Activated CD4-positive, alpha-beta T cell treated with anti-CD3 and anti-CD28 coated beads, Interleukin-2, Interleukin-6, amounts not matched to agents 100 ng/mL and 50 ng/mL, durations not matched to agents 16 hours and 8 hours (primary cell): ENCODE data around the gene ARRDC3.
"Not testable (repeated sequence)": the region's sequence is repeated elsewhere in the genome, so short reads cannot be mapped to it uniquely, and the experiment has no call there.

Source experiments
- DNase-seq: peaks from one replicate; pipeline ENCODE4 v3.0.0-alpha.2; 2020

ARRDC3 gene, protein sequence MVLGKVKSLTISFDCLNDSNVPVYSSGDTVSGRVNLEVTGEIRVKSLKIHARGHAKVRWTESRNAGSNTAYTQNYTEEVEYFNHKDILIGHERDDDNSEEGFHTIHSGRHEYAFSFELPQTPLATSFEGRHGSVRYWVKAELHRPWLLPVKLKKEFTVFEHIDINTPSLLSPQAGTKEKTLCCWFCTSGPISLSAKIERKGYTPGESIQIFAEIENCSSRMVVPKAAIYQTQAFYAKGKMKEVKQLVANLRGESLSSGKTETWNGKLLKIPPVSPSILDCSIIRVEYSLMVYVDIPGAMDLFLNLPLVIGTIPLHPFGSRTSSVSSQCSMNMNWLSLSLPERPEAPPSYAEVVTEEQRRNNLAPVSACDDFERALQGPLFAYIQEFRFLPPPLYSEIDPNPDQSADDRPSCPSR

DNA sequence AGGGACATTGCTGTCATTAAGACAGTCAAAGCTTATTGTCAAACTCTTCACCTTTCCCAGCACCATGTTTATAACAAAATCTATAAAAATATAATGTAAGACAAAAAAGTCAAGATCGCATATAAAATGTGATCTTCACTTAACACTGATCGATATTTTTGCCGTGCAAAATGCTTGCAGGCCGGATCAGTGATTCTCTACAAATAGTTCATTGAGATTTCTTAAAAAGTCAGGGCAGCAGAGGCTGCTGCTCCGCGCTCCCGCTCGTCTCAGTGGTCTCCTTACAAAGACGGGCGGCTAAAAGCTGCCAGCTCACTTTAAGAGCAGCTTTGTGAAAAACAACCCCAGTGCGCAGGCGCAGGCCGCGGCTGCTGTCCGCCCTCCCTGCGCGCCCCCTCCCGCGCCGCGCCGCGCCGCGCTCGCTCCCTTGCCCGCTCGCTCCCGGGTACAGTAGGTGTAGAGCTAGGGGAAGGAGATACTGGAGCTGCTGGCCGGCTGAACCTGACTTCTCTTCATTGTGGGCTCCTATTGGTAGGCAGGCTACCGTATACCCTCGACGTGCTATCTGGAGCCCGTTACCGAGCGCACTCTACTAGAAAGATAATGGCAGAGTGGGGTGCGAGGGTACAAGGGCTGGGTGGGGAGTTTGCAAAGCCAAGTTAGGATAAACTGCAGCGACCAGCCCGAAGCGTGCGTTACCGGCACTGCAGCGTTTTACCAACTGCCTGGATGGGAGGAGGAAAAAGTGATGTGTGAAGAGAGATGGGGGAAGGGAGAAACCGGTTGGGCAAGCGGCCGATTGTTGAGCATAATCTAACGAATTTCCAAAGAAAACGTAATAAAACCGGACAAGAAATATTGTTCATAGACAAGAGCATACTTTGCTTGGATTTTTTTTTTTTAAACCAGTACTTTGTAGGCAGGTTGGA lies at the start of gene ARRDC3:
Gene ARRDC3 (minus strand): TSS at position 291 of the 929 bp plus-strand sequence. CDS start 225 bp downstream, at position 66.
- peak; percentile 99 for DNase-seq

DNA sequence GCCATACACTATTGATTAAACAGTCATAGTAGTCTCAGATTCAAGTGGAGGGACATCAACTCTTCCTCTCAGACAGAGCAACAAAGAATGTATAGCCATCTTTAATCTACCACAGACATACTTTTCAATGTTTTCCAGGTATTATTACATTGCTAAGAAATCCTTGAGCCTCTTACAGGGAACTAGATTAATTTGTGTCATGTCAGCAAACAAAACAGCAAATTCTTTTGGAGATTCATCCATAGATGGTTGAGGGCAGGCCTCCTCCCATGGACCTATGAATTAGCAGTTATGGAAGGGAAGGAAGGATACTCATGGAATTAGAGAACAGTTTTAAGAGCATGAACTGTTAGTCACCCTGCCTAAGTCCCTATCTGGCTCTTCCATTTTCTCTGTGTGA lies 47.8 kb upstream of the ARRDC3 start:
- DNase-seq: no peak

DNA sequence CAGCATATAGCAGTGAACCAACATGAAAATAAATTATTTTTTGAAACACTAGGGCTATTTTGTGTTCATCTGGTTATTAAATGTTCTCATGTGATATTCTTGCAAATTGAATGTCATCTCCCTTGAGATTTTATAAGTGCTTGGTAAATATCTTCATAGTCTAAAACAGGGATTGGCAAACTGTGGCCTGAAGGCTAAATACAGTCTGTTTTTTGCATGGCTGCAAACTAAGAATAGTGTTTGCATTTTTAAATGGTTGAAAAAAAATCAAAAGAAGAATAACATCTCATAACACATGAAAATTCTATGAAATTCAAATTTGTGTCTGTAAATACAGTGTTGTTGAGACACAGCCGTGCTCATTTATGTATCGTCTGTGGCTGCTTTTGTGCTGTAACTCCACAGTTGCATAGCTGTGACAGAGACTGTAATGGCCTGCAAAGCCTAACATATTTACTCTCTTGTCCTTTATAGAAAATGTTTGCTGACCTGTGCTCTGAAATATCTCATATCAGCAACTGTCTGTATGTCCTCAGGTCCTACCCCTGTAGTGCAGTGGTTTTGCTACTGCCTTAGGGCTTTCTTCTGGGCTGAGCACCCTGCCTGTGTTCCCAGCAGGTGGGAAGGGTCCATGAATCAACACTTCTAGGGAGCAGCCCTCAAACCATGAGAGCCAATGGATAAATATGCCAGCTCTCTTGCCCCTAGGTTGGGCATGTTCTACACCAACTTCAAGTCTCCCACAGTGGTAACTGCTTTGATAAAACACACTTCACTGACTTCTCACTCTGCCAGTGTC lies 41.7 kb upstream of the ARRDC3 start:
- no peak for DNase-seq

DNA sequence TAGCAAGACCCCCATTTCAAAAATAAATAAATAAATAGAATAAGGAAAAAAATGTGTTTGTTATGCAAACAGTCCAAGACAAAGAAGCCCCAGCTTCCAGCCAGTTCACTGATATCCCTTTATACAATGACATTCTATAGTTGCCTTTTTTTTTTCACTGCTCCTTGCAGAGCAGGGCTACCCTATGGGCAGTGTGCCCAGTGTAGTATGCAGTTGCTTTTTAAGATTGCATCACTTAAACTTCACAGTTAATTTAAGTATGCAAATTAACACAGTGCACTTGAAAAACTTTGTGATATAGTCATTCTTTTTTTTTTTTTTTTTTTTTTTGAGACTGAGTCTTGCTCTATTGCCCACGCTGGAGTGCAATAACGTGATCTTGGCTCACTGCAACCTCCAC lies 40.8 kb upstream of the ARRDC3 start:
- DNase-seq: no peak

DNA sequence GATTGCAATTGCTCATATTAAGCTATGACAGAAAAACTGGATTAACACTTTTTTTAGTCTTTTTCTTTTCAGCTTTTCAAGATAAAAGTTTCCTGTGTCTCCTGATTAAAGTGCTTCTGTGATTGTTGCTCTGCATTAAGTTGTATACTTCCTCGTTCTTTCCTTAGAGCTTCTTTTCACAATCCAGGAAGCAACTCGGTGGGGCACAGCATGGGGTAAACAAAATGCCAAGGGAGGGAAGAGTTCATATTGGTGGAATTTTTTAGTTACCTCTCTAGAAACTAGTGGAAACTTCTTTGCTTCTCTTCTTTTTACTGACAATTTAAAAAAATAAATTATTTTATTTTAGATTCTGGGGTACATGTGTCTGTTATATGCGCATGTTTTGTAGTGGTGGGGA lies 37.8 kb upstream of the ARRDC3 start:
- no peak for DNase-seq

DNA sequence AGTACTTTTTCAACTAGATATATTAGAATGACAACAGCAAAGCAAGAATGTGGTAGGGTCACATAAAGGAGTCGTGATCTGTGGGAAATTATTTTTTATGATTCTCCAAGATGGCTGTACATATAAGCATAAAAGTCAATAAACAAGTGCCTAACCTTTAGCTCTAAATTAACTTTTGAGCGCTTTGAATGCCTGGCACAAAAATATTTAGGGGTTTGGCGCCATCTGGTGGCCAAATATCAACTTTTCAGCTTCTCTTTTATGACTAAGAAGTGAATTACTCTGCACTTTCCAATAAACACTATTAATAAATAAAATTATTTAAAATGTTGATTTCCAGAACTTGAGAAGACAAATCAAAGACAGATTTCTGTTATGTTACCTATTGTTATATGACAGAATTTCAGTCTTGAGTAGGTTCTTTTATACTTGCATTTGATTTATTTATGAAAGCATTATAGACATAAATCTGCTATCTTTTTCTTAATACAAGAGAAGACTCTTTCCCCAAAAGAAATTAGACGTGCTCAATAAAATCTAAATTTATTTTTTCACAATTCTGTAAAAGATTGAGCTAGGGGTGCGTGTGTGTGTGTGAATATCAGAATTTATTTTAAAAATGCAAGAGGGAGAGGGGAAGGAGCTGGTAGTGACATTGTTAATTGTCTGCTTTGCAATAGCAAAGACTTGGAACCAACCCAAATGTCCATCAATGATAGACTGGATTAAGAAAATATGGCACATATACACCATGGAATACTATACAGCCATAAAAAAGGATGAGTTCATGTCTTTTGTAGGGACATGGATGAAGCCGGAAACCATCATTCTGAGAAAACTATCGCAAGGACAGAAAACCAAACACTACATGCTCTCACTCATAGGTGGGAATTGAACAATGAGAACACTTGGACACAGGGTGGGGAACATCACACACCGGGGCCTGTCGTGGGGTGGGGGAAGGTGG lies 36.7 kb upstream of the ARRDC3 start:
- DNase-seq: peak; percentile 70

DNA sequence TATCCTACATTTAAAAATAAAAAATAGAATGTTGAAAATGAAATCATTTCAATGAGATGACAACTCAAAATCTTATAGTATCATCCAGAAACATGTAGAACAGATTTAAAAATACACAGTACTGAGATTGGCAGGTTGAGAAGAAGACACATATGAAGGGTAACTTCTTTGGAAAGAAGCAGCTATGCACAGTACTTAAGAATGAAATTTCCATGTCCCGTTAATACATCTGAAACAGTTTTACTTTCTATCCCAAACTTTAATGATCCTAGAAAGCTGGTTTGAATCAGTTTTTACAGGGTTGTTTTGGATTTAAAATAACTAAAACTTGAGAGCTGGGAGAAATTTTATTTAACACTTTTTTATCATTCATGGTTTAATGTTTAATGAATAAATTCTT lies 36.0 kb upstream of the ARRDC3 start:
- no peak for DNase-seq

DNA sequence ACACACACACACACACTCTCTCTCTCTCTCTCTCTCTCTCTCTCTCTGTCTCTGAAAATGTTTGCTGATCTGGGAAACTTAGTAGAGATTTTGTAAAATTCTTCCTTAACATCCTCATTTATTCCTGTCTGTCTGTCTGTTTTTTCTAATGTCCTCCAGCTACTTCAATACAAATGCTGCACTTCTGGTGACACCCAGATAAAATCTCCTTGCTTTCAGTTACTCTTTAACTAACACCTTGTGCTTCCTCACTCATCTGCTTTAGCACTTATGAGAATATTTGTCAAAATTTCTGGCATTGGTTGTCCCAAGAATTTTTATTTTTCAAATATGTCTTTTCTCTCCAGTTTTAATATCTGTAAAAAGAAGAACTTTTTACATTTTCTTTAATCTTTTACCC lies 35.0 kb upstream of the ARRDC3 start:
- DNase-seq: no peak

DNA sequence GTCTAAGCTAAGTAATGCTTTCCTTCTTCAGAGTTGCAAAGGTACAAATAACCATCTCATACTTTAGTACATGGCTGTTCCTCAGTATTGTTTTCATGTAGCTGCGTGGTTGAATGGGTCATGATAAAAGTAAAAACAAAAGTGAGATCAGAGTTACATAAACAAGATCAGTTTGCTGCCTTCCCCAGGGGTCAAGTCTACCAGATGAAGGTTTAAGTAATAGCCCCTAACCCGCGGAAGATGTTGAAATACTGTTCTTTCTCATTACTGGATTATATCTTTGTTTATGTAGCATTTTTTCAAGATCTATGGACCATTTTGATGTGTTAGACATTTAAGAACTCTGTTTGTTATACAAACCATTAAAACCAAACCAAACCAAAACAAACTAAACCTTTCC lies 34.1 kb upstream of the ARRDC3 start:
- DNase-seq: no peak

DNA sequence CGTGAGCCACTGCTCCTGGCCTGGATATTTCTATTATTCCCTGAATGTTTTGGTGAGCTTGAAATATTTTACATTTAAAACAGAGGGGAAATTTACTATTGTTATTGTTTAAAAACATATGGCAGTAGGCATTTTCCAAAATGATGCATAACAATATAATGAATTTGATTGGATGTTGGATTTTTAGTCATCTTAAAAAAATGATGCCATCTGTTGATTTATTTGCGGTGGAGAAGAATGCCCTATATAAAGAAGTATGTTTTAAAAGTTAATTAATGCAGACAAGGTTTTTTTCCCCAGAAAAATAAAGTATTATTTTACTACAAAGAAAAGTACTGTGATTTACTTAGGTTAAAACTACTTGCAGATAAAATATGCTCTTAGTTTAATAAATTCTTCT lies 33.4 kb upstream of the ARRDC3 start:
- DNase-seq: no peak

DNA sequence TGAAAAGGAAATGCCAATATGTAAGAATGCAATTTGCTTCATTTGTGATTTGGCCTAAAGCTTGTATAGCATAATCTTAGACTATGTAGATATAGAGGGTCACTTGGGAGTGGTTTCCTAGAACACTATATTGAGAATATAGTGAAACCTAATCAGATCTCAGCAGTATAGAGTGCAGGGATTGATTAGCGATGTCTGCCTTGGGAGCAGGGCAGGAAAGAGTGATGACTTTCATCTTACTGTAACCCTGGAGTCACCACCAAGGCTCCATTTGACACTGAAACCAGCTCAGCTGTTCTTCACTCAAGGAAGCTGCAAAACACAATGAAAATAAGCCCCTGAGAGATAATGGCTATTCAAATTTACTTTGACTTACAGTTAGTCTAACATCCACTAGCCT lies 26.2 kb upstream of the ARRDC3 start:
- DNase-seq: no peak

DNA sequence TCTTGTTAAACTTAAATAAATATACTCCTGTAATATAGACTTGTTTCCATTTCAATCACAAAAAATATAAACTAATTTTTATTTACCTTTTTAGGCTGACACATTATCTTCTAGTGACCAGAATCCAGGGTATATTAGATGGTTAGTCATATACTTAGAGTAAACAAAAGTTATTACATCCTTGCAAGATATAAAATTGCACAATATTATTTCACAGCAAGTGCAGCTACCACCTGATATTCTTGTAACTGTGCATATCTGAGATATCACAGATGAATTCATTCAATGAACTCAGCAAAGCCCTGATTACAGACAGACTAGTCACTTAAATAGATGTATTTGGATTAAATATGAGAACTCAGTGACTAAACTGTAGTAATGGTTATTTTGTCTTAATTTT lies 25.6 kb upstream of the ARRDC3 start:
- no peak for DNase-seq

DNA sequence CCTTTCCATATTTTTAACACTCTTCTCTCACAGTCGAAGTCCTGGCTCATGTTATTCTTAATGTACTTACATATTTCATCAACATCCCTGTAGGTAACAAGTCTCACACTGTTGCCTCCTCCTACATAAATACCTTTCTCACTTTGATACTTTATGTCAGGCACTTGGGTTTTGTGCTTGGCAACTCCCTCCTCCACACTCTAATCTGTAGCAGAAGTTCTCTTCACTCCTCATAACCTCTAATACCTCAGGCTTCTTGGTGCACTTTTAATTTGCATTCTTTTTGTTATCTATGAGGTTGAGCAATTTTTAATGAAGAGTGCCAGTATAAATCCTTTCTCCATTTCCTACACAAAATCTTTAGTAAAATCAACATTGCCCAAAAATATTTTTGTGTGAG lies 24.1 kb upstream of the ARRDC3 start:
- no peak for DNase-seq

DNA sequence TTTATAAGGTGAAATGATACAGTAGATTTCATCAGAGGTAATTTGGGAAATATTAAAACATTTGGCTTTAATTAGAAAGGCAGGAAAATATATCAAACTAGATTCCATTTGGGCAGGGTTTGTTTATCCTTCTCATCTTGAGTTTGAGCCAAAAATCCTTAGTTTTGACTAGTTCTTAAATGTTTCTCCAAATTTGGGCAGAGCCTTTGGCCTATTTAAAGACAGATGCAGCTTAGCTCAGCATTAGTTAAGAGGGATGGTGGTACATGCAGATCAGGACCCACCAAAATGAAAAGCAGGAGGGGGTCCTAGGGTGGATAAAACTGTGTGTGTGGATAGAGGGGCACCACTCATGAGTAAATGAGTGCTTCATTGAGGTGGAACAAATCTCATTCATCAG lies 20.3 kb upstream of the ARRDC3 start:
- no peak for DNase-seq

DNA sequence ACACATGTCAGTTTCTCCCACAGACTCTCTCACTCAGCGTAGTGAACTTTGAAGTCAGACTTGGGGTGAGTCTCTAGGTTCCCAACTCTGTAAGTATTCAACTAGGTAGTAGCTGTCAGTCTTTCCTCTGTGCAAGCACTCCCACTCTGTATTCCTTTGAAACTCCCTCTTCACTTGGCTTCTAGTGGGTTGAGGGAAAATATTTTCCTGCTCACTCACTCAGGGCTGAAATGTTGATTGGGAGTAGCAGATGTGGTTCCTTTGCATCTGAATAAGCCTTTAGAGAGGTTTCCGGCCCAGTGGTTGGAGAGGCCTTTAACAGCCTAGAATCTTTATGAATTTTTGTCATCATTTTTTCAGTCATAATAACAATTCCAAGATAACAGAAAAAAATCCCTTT lies 18.1 kb upstream of the ARRDC3 start:
- DNase-seq: no peak

DNA sequence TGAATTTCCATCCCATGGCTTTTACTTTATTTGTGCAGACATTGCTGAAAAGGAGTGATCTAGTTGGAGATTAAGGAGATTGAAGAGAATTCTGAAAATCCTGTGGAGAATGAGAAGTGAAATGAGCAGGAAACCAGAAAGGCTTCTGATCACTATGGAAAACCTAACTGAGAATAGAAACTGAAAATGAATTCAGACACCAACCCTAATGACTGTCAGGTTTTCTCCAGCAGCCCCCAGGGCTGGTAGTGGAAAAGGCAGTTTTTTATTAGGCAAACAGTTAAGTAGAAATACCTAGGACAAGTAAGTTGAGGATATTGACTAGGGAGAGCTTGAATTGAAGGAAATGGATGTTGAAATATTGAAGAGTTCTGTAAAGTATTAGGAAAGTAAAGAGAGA lies 14.7 kb upstream of the ARRDC3 start:
- DNase-seq: no peak

DNA sequence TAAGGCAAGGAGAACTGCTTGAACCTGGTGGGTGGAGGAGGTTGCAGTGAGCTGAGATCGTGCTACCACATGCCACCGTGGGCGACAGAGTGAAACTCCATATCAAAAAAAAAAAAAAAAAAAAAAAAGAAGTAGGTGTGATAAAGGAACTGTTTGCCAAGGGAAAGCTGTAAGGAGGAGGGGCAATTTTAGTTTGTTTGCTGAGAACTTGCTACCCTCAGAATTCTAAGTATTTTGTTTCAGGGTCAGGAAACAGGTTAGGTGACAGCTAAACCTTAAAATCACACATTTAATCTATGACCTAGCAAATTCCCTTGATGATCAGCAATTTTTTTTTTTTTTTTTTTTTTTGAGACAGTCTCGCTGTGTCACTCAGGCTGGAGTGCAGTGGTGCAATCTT lies 7.2 kb upstream of the ARRDC3 start:
- DNase-seq: no peak

DNA sequence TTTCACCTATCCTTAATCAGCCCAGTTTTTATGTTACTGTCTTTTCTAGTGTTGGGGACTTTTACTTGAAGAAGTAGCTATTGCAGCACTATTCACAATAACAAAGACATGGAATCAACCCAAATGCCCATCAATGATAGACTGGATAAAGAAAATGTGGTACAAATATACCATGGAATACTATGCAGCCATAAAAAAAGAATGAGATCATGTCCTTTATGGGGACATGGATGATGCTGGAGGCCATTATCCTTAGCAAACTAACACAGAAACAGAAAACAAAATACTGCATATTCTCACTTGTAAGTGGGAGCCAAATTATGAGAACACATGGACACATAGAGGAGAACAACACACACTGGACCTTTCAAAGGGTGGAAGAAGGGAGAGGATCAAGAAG lies 6.4 kb upstream of the ARRDC3 start:
- DNase-seq: not testable (repeated sequence)

DNA sequence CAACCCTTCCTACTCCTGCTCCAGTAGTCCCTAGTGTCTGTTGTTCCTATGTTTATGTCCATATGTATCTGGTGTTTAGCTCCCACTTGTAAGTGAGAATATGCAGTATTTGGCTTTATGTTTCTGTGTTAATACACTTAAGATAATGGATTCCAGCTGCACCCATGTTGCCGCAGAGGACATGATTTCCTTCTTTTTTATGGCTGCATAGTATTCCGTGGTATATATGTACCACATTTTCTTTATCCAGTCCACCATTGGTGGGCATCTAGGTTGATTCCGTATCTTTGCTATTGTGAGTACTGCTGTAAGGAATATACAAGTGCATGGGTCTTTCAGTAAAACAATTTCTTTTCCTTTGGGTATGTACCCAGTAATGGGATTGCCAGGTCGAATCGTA lies 5.2 kb upstream of the ARRDC3 start:
- no peak for DNase-seq

DNA sequence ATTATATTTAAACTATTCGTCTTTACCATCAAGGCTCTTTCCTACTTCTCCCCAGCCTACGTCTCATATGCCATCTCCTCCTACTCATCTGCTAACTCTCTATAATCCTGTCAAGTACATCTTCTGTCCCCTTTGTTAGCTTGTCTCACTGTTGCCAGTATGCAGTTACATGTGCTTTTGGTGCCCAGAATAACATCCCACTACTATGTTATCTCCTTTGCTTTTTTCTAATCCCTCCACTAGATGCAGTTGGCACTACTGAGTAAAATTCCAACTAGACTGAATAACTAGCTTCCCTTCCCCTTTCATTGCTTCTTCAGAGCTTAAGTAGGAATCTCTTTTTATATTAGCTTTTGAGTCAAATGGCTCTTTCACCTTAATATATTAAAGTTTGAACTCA lies 3.0 kb upstream of the ARRDC3 start:
- DNase-seq: no peak

DNA sequence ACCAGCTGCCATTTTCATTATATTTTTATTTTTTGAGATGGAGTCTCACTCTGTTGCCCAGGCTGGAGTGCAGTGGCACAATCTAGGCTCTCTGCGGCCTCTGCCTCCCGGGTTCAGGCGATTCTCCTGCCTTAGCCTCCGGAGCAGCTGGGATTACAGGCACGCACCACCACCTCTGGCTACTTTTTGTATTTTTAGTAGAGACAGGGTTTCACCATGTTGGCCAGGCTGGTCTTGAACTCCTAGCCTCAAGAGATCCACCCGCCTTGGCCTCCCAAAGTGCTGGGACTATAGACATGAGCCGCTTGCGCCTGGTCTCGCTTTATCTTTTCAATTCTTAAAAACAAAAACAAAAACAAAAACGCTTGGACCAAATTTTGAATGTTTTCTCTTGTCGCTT lies 2.5 kb upstream of the ARRDC3 start:
- not testable (repeated sequence) for DNase-seq
